BLaER1 treated with 17β-estradiol and CSF1 and Interleukin-3, amounts not matched to agents 10 nM and 100 nM (cell line): ENCODE results near the gene PDIA5.

Source experiments
- H3K27ac ChIP-seq, 11 experiments: shearing (Covaris generic); formaldehyde crosslinking; 2 replicates each; pipeline ENCODE4 v1.8.1; 2022
- H3K27me3 ChIP-seq, 11 experiments: shearing (Covaris generic); formaldehyde crosslinking; 2 replicates each; pipeline ENCODE4 v1.8.1; 2022
- H3K36me3 ChIP-seq, 11 experiments: shearing (Covaris generic); formaldehyde crosslinking; 2 replicates each; pipeline ENCODE4 v1.8.1; 2022
- H3K4me1 ChIP-seq, 10 experiments: shearing (Covaris generic); formaldehyde crosslinking; 2 replicates each; pipeline ENCODE4 v1.8.1; 2022
- H3K4me2 ChIP-seq, 11 experiments: shearing (Covaris generic); formaldehyde crosslinking; 2 replicates each; pipeline ENCODE4 v1.8.1; 2022
- H3K4me3 ChIP-seq, 10 experiments: shearing (Covaris generic); formaldehyde crosslinking; 2 replicates each; pipeline ENCODE4 v1.8.1; 2022
- H3K9ac ChIP-seq, 11 experiments: shearing (Covaris generic); formaldehyde crosslinking; 2 replicates each; pipeline ENCODE4 v1.8.1; 2022
- H3K9me3 ChIP-seq, 11 experiments: shearing (Covaris generic); formaldehyde crosslinking; replicated peaks in 1 of 11; 2 replicates each; pipeline ENCODE4 v1.8.1; 2022
- H4K20me1 ChIP-seq, 11 experiments: shearing (Covaris generic); formaldehyde crosslinking; 2 replicates each; pipeline ENCODE4 v1.8.1; 2022
- Cebpa-rat ChIP-seq, 11 experiments: shearing (Covaris generic); IDR thresholded peaks; 2 replicates each; pipeline ENCODE4 v1.8.1; 2022

Gene PDIA5

GRCh38 chr3:123048480-123049237 lies 18.2 kb upstream of the PDIA5 start:
- no peaks in the 10 kb centered on the region for H3K36me3 ChIP-seq
- H3K4me3 ChIP-seq: no peak overlapping the region
- no peak for TF ChIP-seq Cebpa-rat (IDR thresholded peaks at IDR 0.05)
- H3K27me3 ChIP-seq: no peaks in the 10 kb centered on the region
- no peaks in the 10 kb centered on the region for H3K9me3 ChIP-seq
- H3K9ac ChIP-seq: peak overlapping the region in 5 of 11 experiments; percentile 1 to 26 (median 11); a peak in 1 of 22 replicates
- H3K4me2 ChIP-seq: peak overlapping the region; percentile 69 to 81 (median 77)
- H4K20me1 ChIP-seq: no peaks in the 10 kb centered on the region
- peak overlapping the region in 6 of 11 experiments; percentile 13 to 35 (median 28); a peak in 11 of 22 replicates for H3K27ac ChIP-seq
- peaks cover 11 to 26% (median 16%) of the 10 kb centered on the region in 10 experiments for H3K4me1 ChIP-seq

GRCh38 chr3:123050666-123051065 lies 16.2 kb upstream of the PDIA5 start:
- Histone ChIP-seq H3K4me1 (peaks cover 11 to 26% (median 16%) of the 10 kb centered on the region in 10 experiments), H3K4me3 (no peak overlapping the region), H4K20me1 (no peaks in the 10 kb centered on the region), H3K36me3 (no peaks in the 10 kb centered on the region), H3K27me3 (no peaks in the 10 kb centered on the region), H3K4me2 (0 out of 22 replicates have a peak overlapping the region, but pooled peaks of 1 of the 11 experiments have one; percentile 5), H3K9me3 (no peaks in the 10 kb centered on the region), H3K9ac (no peak overlapping the region), H3K27ac (no peak overlapping the region)
- TF ChIP-seq Cebpa-rat (IDR thresholded peaks at IDR 0.05): no peak

GRCh38 chr3:123053107-123053506 lies 13.7 kb upstream of the PDIA5 start:
- Histone ChIP-seq H3K4me2 (no peak overlapping the region), H4K20me1 (no peaks in the 10 kb centered on the region), H3K27me3 (no peaks in the 10 kb centered on the region), H3K4me3 (no peak overlapping the region), H3K36me3 (no peaks in the 10 kb centered on the region), H3K4me1 (peaks cover 11 to 25% (median 17%) of the 10 kb centered on the region in 10 experiments), H3K9ac (no peak overlapping the region), H3K9me3 (no peaks in the 10 kb centered on the region), H3K27ac (no peak overlapping the region)
- no peak for TF ChIP-seq Cebpa-rat (IDR thresholded peaks at IDR 0.05)

DNA sequence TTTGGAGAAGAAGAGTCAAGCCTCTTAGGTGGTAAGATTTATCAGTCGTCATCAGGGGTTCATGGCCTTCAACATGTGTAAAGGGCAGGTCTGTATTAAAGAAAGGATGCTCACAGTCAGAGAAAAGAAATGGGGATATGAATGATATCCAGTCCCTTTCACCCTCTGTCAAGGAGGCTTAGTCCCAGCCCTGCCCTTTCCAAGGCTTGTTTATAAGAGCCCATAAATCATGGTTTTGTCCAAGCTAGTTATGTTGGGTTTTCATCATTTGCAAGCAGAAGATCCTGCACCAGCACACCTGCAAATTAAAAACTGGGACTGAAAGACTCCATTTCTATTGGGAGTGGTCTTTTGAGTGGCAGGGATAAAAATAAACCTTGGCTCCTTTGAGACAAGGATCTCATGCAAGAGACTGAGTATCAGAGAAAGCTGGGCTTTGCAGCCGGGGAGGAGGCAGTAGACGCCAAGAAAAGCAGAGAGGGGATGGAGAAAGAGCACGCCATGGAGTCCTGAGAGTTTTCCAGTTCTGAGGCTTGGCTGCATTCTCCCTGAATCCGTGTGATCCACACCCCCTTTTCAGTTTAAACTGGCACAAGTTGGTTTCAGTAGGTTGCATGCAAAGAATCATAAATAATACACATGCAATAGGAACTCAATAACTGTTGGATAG lies 12.6 kb upstream of the PDIA5 start:
- H3K9me3 ChIP-seq: no peaks in the 10 kb centered on the region
- H3K27ac ChIP-seq: no peak overlapping the region
- H4K20me1 ChIP-seq: no peaks in the 10 kb centered on the region
- TF ChIP-seq Cebpa-rat (IDR thresholded peaks at IDR 0.05): no peak
- no peak overlapping the region for H3K4me3 ChIP-seq
- H3K27me3 ChIP-seq: no peaks in the 10 kb centered on the region
- H3K4me1 ChIP-seq: peaks cover 3 to 14% (median 7%) of the 10 kb centered on the region in 10 experiments
- no peak overlapping the region for H3K4me2 ChIP-seq
- H3K36me3 ChIP-seq: no peaks in the 10 kb centered on the region
- no peak overlapping the region for H3K9ac ChIP-seq

DNA sequence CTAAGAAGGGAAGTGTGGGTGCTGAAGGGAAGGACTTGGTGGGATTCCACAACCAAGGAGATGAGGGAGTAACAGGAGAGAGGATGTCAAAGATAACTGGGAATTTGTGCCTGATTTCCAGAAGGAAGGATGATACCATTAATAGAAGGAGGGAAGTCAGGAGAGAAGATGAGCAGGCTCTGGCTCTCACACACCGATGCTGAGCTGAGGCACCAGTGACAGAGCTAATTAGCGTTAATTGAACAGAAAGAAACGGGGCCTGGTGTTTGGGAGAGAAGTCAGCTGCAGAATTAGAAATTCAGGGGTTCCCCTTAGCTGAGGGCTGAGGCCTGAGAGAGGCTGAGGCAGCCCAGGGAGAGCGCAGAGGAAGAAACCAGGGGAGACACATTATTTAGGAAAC lies 11.9 kb upstream of the PDIA5 start:
- no peak for TF ChIP-seq Cebpa-rat (IDR thresholded peaks at IDR 0.05)
- Histone ChIP-seq H3K4me3 (no peak overlapping the region), H4K20me1 (no peaks in the 10 kb centered on the region), H3K27me3 (no peaks in the 10 kb centered on the region), H3K27ac (no peak overlapping the region), H3K9ac (no peak overlapping the region), H3K36me3 (no peaks in the 10 kb centered on the region), H3K4me2 (no peak overlapping the region), H3K4me1 (peaks cover 0 to 11% (median 3%) of the 10 kb centered on the region in 10 experiments; a peak in 5 of 20 replicates), H3K9me3 (no peaks in the 10 kb centered on the region)

GRCh38 chr3:123055352-123055751 lies 11.5 kb upstream of the PDIA5 start:
- no peak for TF ChIP-seq Cebpa-rat (IDR thresholded peaks at IDR 0.05)
- H3K9ac ChIP-seq: no peak overlapping the region
- no peaks in the 10 kb centered on the region for H3K9me3 ChIP-seq
- H3K27ac ChIP-seq: no peak overlapping the region
- H3K4me2 ChIP-seq: no peak overlapping the region
- no peaks in the 10 kb centered on the region for H4K20me1 ChIP-seq
- no peak overlapping the region for H3K4me3 ChIP-seq
- H3K36me3 ChIP-seq: no peaks in the 10 kb centered on the region
- H3K27me3 ChIP-seq: no peaks in the 10 kb centered on the region
- peaks cover 0 to 9% (median 3%) of the 10 kb centered on the region in 10 experiments; a peak in 5 of 20 replicates for H3K4me1 ChIP-seq

- Histone ChIP-seq H3K4me2 (no peak overlapping the region), H3K9me3 (no peaks in the 10 kb centered on the region)
Observed at GRCh38 chr3:123058505-123058904, 8.3 kb upstream of the PDIA5 start.

DNA sequence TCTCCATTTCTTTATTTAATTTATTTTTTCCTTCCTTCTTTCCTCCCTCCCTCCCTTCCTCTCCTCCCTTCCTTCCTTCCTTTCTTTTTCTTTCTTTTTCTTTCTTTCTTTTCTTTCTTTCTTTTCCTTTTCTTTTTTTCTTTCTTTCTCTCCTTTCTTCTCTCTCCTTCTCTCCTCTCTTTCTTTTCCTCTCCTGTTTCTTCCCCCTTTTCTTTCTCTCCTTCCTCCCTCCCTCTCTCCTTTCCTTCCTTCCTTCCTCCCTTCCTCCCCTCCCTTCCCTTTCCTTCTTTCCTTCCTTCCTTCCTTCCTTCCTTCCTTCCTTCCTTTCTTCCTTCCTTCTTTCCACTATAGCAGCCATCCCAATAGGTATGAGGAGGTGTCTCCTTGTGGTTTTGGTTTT lies 6.8 kb upstream of the PDIA5 start:
- no peak overlapping the region for H3K9ac ChIP-seq
- peaks cover 0 to 14% (median 6%) of the 10 kb centered on the region in 10 experiments; a peak in 12 of 20 replicates for H3K4me1 ChIP-seq
- peaks cover 0 to 6% (median 0%) of the 10 kb centered on the region in 11 experiments; a peak in 4 of 22 replicates for H3K27me3 ChIP-seq
- no peaks in the 10 kb centered on the region for H4K20me1 ChIP-seq
- H3K4me2 ChIP-seq: no peak overlapping the region
- H3K9me3 ChIP-seq: no peaks in the 10 kb centered on the region
- no peak for TF ChIP-seq Cebpa-rat (IDR thresholded peaks at IDR 0.05)
- no peaks in the 10 kb centered on the region for H3K36me3 ChIP-seq
- no peak overlapping the region for H3K27ac ChIP-seq
- no peak overlapping the region for H3K4me3 ChIP-seq

More at GRCh38 chr3:123058505-123058904, 8.3 kb upstream of the PDIA5 start:
- no peak overlapping the region for H3K9ac ChIP-seq
- TF ChIP-seq Cebpa-rat (IDR thresholded peaks at IDR 0.05): no peak
- no peaks in the 10 kb centered on the region for H3K27me3 ChIP-seq
- H3K4me3 ChIP-seq: no peak overlapping the region
- no peak overlapping the region for H3K27ac ChIP-seq
- peaks cover 0 to 7% (median 0%) of the 10 kb centered on the region in 10 experiments; a peak in 2 of 20 replicates for H3K4me1 ChIP-seq
- no peaks in the 10 kb centered on the region for H4K20me1 ChIP-seq
- H3K36me3 ChIP-seq: no peaks in the 10 kb centered on the region

GRCh38 chr3:123061856-123062255 lies 5.0 kb upstream of the PDIA5 start:
- no peaks in the 10 kb centered on the region for H3K36me3 ChIP-seq
- H3K27me3 ChIP-seq: peaks cover 10 to 24% (median 16%) of the 10 kb centered on the region in 11 experiments
- TF ChIP-seq Cebpa-rat (IDR thresholded peaks at IDR 0.05): no peak
- no peaks in the 10 kb centered on the region for H3K9me3 ChIP-seq
- H3K27ac ChIP-seq: no peak overlapping the region
- H3K4me1 ChIP-seq: peaks cover 0 to 24% (median 15%) of the 10 kb centered on the region in 10 experiments; a peak in 14 of 20 replicates
- H3K4me3 ChIP-seq: no peak overlapping the region
- no peaks in the 10 kb centered on the region for H4K20me1 ChIP-seq
- no peak overlapping the region for H3K4me2 ChIP-seq
- H3K9ac ChIP-seq: no peak overlapping the region
